ENCODE data around the gene CAV1. TPM values are rescaled to one million over a fixed set of nuclear protein-coding genes. Genes with fewer than 3 reads are reported as not detected.

The CAV1 gene
- total RNA-seq, 1 experiment from 2014 or later, result 20.2 TPM

- no peak overlapping the region for H2BK12ac ChIP-seq (ENCODE audit: insufficient read length, low read depth, low read length)
- no peaks in the 10 kb centered on the region for H3K9me3 ChIP-seq (ENCODE audit: control insufficient read depth, low read depth, low read length)
- H3K4me2 ChIP-seq (ENCODE audit: insufficient read depth, insufficient read length, low read length), result no peak overlapping the region
- no peaks in the 10 kb centered on the region for H3K79me2 ChIP-seq (ENCODE audit: insufficient read depth, low read length)
- no peaks in the 10 kb centered on the region for H3K27me3 ChIP-seq (ENCODE audit: insufficient read depth, low read length)
- no peaks in the 10 kb centered on the region for H3K79me1 ChIP-seq (ENCODE audit: insufficient read depth, low read depth, low read length, poor library complexity, severe bottlenecking)
- no peak for TF ChIP-seq CTCF (conservative IDR thresholded peaks at IDR 0.05)
- H3K4me1 ChIP-seq (ENCODE audit: insufficient read depth, low read length), result peaks cover 2% of the 10 kb centered on the region; the same call in 1 of the 2 replicates
- Mint-ChIP-seq H3K4me1 (peaks cover 6 to 13% of the 10 kb centered on the region in 2 experiments; a peak in 3 of 4 replicates), H3K36me3 (ENCODE audit: insufficient read depth in 1 of 3, low read depth in 3 of 3) (no peaks in the 10 kb centered on the region), H3K27me3 (ENCODE audit: low read depth) (no peaks in the 10 kb centered on the region), H3K27ac (no peak overlapping the region), H3K4me3 (no peak overlapping the region), H3K9me3 (peaks cover 0 to 4% of the 10 kb centered on the region in 2 experiments; a peak in 2 of 5 replicates)
- H2BK15ac ChIP-seq (ENCODE audit: low read depth, low read length), result no peak overlapping the region
- no peak overlapping the region for H2AK5ac ChIP-seq (ENCODE audit: insufficient read length, low read length)
- no peak overlapping the region for H3K23ac ChIP-seq (ENCODE audit: insufficient read length, low read depth, low read length)
- no CpG with 5 or more reads among the region's 2 CpGs for WGBS (ENCODE audit: extremely low coverage, insufficient read length, low lambda C conversion rate)
- H3K56ac ChIP-seq (ENCODE audit: insufficient read length, low read depth, low read length), result no peak overlapping the region
- no peaks in the 10 kb centered on the region for H4K20me1 ChIP-seq (ENCODE audit: control insufficient read depth, insufficient read depth, insufficient read length)
- DNase-seq, result no peak
- H2BK120ac ChIP-seq (ENCODE audit: low read depth, low read length, poor library complexity, severe bottlenecking), result no peak overlapping the region
- H3K9ac ChIP-seq (ENCODE audit: extremely low read depth, insufficient read length, low read length), result no peak overlapping the region
- no peak overlapping the region for H4K8ac ChIP-seq (replicated peaks; ENCODE audit: insufficient read length, low read depth, low read length)
- H3K27ac ChIP-seq (ENCODE audit: insufficient read length, low read depth, low read length), result no peak overlapping the region
- no peak overlapping the region for H2AFZ ChIP-seq (ENCODE audit: low read length)
- no peak overlapping the region for H3K18ac ChIP-seq (ENCODE audit: insufficient read length, low read depth, low read length)
- H4K91ac ChIP-seq (ENCODE audit: insufficient read length, low read depth, low read length), result no peak overlapping the region
- no peak overlapping the region for H3K14ac ChIP-seq (ENCODE audit: insufficient read depth, low read length)
- H2BK5ac ChIP-seq (ENCODE audit: insufficient read length, low read length), result no peak overlapping the region
- no peaks in the 10 kb centered on the region for H3K23me2 ChIP-seq (ENCODE audit: insufficient read length, low read depth, low read length, poor library complexity, severe bottlenecking)
- H2BK20ac ChIP-seq (ENCODE audit: low read depth, low read length, poor library complexity, severe bottlenecking), result no peak overlapping the region
- no peak overlapping the region for H3K4ac ChIP-seq (ENCODE audit: low read depth, low read length)
- no peak overlapping the region for H3T11ph ChIP-seq (ENCODE audit: low read length)
- no peak overlapping the region for H4K5ac ChIP-seq (ENCODE audit: insufficient read length, low read depth, low read length)
These were observed 85.4 kb downstream of the CAV1 start for GRCh38 chr7:116610210-116610609.

All from H9 (cell line).